ENCODE measurements around the gene ASB10. TPM values are rescaled to one million over a fixed set of nuclear protein-coding genes. Genes with fewer than 3 reads are reported as not detected.

ASB10 gene
- polyA plus RNA-seq, 1 of the 3 experiments (the other 2 are of a cell fraction) = not detected

- POLR2A ChIA-PET = interaction anchor here (0.9 kb wide), 1 partner anchor 36 kb away, joined by 3 read pairs; no protein-coding TSS in a partner anchor
Observed at GRCh38 chr7:151130741-151131157, 56.3 kb downstream of the ASB10 start.

GRCh38 chr7:151129960-151130591, 57.0 kb downstream of the ASB10 start:
- Histone ChIP-seq H3K4me2 (no peak overlapping the region), H3K36me3 (replicated peaks in 1 of 2; ENCODE audit: control insufficient read depth in 1 of 2, insufficient read depth in 2 of 2, low read length in 1 of 2) (peaks cover 20 to 88% of the 10 kb centered on the region in 2 experiments), H3F3A (replicated peaks; ENCODE audit: insufficient read depth) (no peaks in the 10 kb centered on the region), H3K9ac (no peak overlapping the region), H3K9me3 (no peaks in the 10 kb centered on the region), H3K27me3 (ENCODE audit: insufficient read depth) (no peaks in the 10 kb centered on the region), H3K27ac (ENCODE audit: low read depth in 2 of 2, low read length in 1 of 2) (no peak overlapping the region; a peak in 1 of 4 replicates), H3K4me1 (ENCODE audit: control insufficient read depth in 1 of 2, insufficient read depth in 2 of 2, low read depth in 1 of 2, low read length in 1 of 2) (peaks cover 0 to 34% of the 10 kb centered on the region in 2 experiments; a peak in 1 of 4 replicates), H3K79me2 (ENCODE audit: insufficient read depth) (peaks cover 8% of the 10 kb centered on the region; the same call in 1 of the 2 replicates), H2AFZ (ENCODE audit: low read depth) (no peak overlapping the region), H4K20me1 (ENCODE audit: insufficient read depth) (peaks cover 14% of the 10 kb centered on the region; the same call in 1 of the 2 replicates), H3K9me2 (no peaks in the 10 kb centered on the region), H3K4me3 (ENCODE audit: low read depth in 2 of 2, low read length in 1 of 2) (no peak overlapping the region)
- DNase-seq = no peak
- 100% methylated on average over 9 of the region's 9 CpGs for WGBS (ENCODE audit: low lambda C conversion rate)
- CTCF ChIA-PET = interaction anchor here (0.9 to 18.0 kb wide), 7 partner anchors 9 to 112 kb away, joined by 3 to 243 read pairs (median 4); partner anchors contain the start of gene GBX1
- POLR2A ChIA-PET = no interaction called here
- no peak for TF ChIP-seq CTCF (IDR thresholded peaks at IDR 0.05)
- no peak for TF ChIP-seq EZH2phosphoT487 (IDR thresholded peaks at IDR 0.05; ENCODE audit: borderline replicate concordance, low read depth)
- no peak for TF ChIP-seq CHD2 (IDR thresholded peaks at IDR 0.05; ENCODE audit: low read length, partially characterized antibody)
- no peak for TF ChIP-seq TEAD4 (IDR thresholded peaks at IDR 0.05; ENCODE audit: borderline replicate concordance, insufficient read depth)
- TF ChIP-seq JUND (IDR thresholded peaks at IDR 0.05) = no peak
- TF ChIP-seq NFIC (IDR thresholded peaks at IDR 0.05; ENCODE audit: borderline replicate concordance) = no peak
- TF ChIP-seq RCOR1 (IDR thresholded peaks at IDR 0.05; ENCODE audit: low read length) = no peak
- no peak for TF ChIP-seq IRF3 (IDR thresholded peaks at IDR 0.05; ENCODE audit: low read depth, low read length)
- TF ChIP-seq GABPA (IDR thresholded peaks at IDR 0.05; ENCODE audit: low read depth) = no peak
- no peak for TF ChIP-seq REST (IDR thresholded peaks at IDR 0.05; ENCODE audit: low read depth, low read length)
- no peak for TF ChIP-seq TAF1 (IDR thresholded peaks at IDR 0.05; ENCODE audit: borderline replicate concordance, low read depth, low read length)
- TF ChIP-seq SIN3A (IDR thresholded peaks at IDR 0.05; ENCODE audit: borderline replicate concordance, low read depth, low read length) = no peak
- no peak for TF ChIP-seq MEF2A (IDR thresholded peaks at IDR 0.05; ENCODE audit: borderline replicate concordance, low read depth)
- TF ChIP-seq POLR2AphosphoS5 (IDR thresholded peaks at IDR 0.05; ENCODE audit: low read depth, low read length) = no peak

More at GRCh38 chr7:151130741-151131157, 56.3 kb downstream of the ASB10 start:
- no peak for DNase-seq
- Histone ChIP-seq H3K9me3 (no peaks in the 10 kb centered on the region), H3K4me2 (no peak overlapping the region), H4K20me1 (ENCODE audit: insufficient read depth) (peaks cover 9% of the 10 kb centered on the region; the same call in 1 of the 2 replicates), H3K4me1 (ENCODE audit: control insufficient read depth in 1 of 2, insufficient read depth in 2 of 2, low read depth in 1 of 2, low read length in 1 of 2) (peaks cover 0 to 34% of the 10 kb centered on the region in 2 experiments; a peak in 1 of 4 replicates), H3F3A (replicated peaks; ENCODE audit: insufficient read depth) (no peaks in the 10 kb centered on the region), H3K4me3 (ENCODE audit: low read depth in 2 of 2, low read length in 1 of 2) (no peak overlapping the region), H3K27ac (ENCODE audit: low read depth in 2 of 2, low read length in 1 of 2) (peak overlapping the region in 1 of 2 experiments; percentile 13; a peak in 1 of 4 replicates), H3K9me2 (no peaks in the 10 kb centered on the region), H3K36me3 (replicated peaks in 1 of 2; ENCODE audit: control insufficient read depth in 1 of 2, insufficient read depth in 2 of 2, low read length in 1 of 2) (peaks cover 20 to 89% of the 10 kb centered on the region in 2 experiments), H3K79me2 (ENCODE audit: insufficient read depth) (peaks cover 5% of the 10 kb centered on the region; the same call in 1 of the 2 replicates), H2AFZ (ENCODE audit: low read depth) (no peak overlapping the region), H3K9ac (no peak overlapping the region), H3K27me3 (ENCODE audit: insufficient read depth) (no peaks in the 10 kb centered on the region)
- CTCF ChIA-PET = interaction anchor here (1.0 to 18.0 kb wide), 9 partner anchors 9 to 113 kb away, joined by 3 to 243 read pairs (median 7); partner anchors contain the start of gene GBX1
- TF ChIP-seq USF2 (IDR thresholded peaks at IDR 0.05; ENCODE audit: borderline replicate concordance, low read depth, low read length) = no peak
- TF ChIP-seq RXRA (IDR thresholded peaks at IDR 0.05; ENCODE audit: borderline replicate concordance, low read depth) = no peak
- no peak for TF ChIP-seq FOXM1 (IDR thresholded peaks at IDR 0.05; ENCODE audit: low read depth)
- TF ChIP-seq RFX5 (IDR thresholded peaks at IDR 0.05; ENCODE audit: low read length) = no peak
- TF ChIP-seq POLR2AphosphoS5 (IDR thresholded peaks at IDR 0.05; ENCODE audit: low read depth, low read length) = no peak
- no peak for TF ChIP-seq MEF2A (IDR thresholded peaks at IDR 0.05; ENCODE audit: borderline replicate concordance, low read depth)
- 93% methylated on average over 14 of the region's 17 CpGs for WGBS (ENCODE audit: low lambda C conversion rate)
